SK-MEL-5 (cell line): ENCODE measurements around the gene NKTR. TPM values are rescaled to one million over a fixed set of nuclear protein-coding genes. Genes with fewer than 3 reads are reported as not detected.

Source experiments
- DNase-seq: peaks from one replicate; pipeline ENCODE4 v3.0.0-alpha.2; 2016; ENCODE audit warnings: low read depth, low spot score
- in situ Hi-C: cut with HindIII; loops from 2 replicates; pipeline ENCODE4 v1.10.0; 2016; ENCODE audit warnings: low sequenced_read_pairs, high pct_unique_total_duplicates, low pct_unique_long_range_greater_than_20kb
- total RNA-seq: library from RNA; depleted of rRNA; stranded (reverse); fragments of >200 nt; shearing (Covaris generic); gene quantifications from 2 replicates; pipeline ENCODE4 v1.2.3, GENCODE V29; 2014

NKTR gene
- total RNA-seq, 1 experiment from 2014 or later = 18.9 TPM

- in situ Hi-C loops = no loop called here
- DNase-seq = no peak
These were observed 36.5 kb downstream of the NKTR start for GRCh38 chr3:42637001-42637400.

GRCh38 chr3:42638339-42638842 is 37.9 kb downstream of the NKTR start:
- in situ Hi-C loops = no loop called here
- DNase-seq = no peak

GRCh38 chr3:42639192-42639591 is 38.7 kb downstream of the NKTR start:
- no peak for DNase-seq
- in situ Hi-C loops = no loop called here

- DNase-seq = no peak
- in situ Hi-C loops = no loop called here
These were observed 39.6 kb downstream of the NKTR start for GRCh38 chr3:42640129-42640528.

- in situ Hi-C loops = no loop called here
- no peak for DNase-seq
These were observed 40.4 kb downstream of the NKTR start for GRCh38 chr3:42640771-42641370.

GRCh38 chr3:42647821-42648459 is 47.5 kb downstream of the NKTR start:
- DNase-seq = no peak
- in situ Hi-C loops = no loop called here

- DNase-seq = peak; percentile 68
- in situ Hi-C loops = no loop called here
These were observed 48.5 kb downstream of the NKTR start for GRCh38 chr3:42649006-42649405.

GRCh38 chr3:42649783-42650182 is 49.3 kb downstream of the NKTR start:
- in situ Hi-C loops = no loop called here
- no peak for DNase-seq

- in situ Hi-C loops = no loop called here
- DNase-seq = no peak
These were observed 51.0 kb downstream of the NKTR start for GRCh38 chr3:42651248-42652091.

GRCh38 chr3:42652251-42652610 is 51.7 kb downstream of the NKTR start:
- in situ Hi-C loops = no loop called here
- no peak for DNase-seq

GRCh38 chr3:42652611-42653302 is 52.3 kb downstream of the NKTR start:
- no peak for DNase-seq
- in situ Hi-C loops = no loop called here

- in situ Hi-C loops = no loop called here
- DNase-seq = no peak
These were observed 52.7 kb downstream of the NKTR start for GRCh38 chr3:42653303-42653559.

GRCh38 chr3:42653560-42654330 is 53.3 kb downstream of the NKTR start, which contains the start of gene ZBTB47:
Gene ZBTB47, plus strand, starts transcription at chr3:42653697. Its CDS starts 4,659 bp downstream, at chr3:42658356.
- in situ Hi-C loops = no loop called here
- no peak for DNase-seq

- no peak for DNase-seq
- in situ Hi-C loops = no loop called here
These were observed 54.1 kb downstream of the NKTR start for GRCh38 chr3:42654331-42655201.

- in situ Hi-C loops = no loop called here
- DNase-seq = no peak
These were observed 54.9 kb downstream of the NKTR start for GRCh38 chr3:42655331-42655888.

- in situ Hi-C loops = no loop called here
- no peak for DNase-seq
These were observed 55.6 kb downstream of the NKTR start for GRCh38 chr3:42655980-42656679.
